DOHH2 (cell line): Measurements from ENCODE around the gene C3orf52.

ENCODE experiments used
- H3F3A ChIP-seq: fragments of 200-600 bp; sonication (generic), shearing (Covaris generic); 2 replicates; pipeline ENCODE4 v1.6.0; 2016; ENCODE audit warnings: antibody characterized with exemption, mild to moderate bottlenecking; ENCODE audit not compliant: control insufficient read depth, insufficient read depth
- H3K27ac ChIP-seq: fragments of 200-600 bp; sonication (generic); 2 replicates; pipeline ENCODE4 v1.5.1; 2014; ENCODE audit warnings: low read depth, mild to moderate bottlenecking, low read length, moderate library complexity
- H3K27me3 ChIP-seq: fragments of 200-600 bp; sonication (generic); 2 replicates; pipeline ENCODE4 v1.6.1; 2014; ENCODE audit warnings: mild to moderate bottlenecking, low read length, mixed read lengths; ENCODE audit not compliant: control insufficient read depth
- H3K36me3 ChIP-seq: fragments of 200-600 bp; sonication (generic); 2 replicates; pipeline ENCODE4 v1.6.1; 2014; ENCODE audit warnings: mild to moderate bottlenecking, low read length, moderate library complexity, mixed read lengths; ENCODE audit not compliant: control insufficient read depth
- H3K4me1 ChIP-seq: fragments of 200-600 bp; sonication (generic); 2 replicates; pipeline ENCODE4 v1.6.1; 2014; ENCODE audit warnings: mild to moderate bottlenecking, low read length, mixed read lengths; ENCODE audit not compliant: control insufficient read depth
- H3K4me2 ChIP-seq: fragments of 200-600 bp; sonication (generic); 2 replicates; pipeline ENCODE4 v1.6.0; 2014; ENCODE audit warnings: mild to moderate bottlenecking, low read length, moderate library complexity
- H3K4me3 ChIP-seq: fragments of 200-600 bp; sonication (generic); 2 replicates; pipeline ENCODE4 v1.5.1; 2014; ENCODE audit warnings: mild to moderate bottlenecking, low read length, mixed read lengths
- H3K79me2 ChIP-seq: fragments of 200-600 bp; sonication (generic); 2 replicates; pipeline ENCODE4 v1.6.1; 2014; ENCODE audit warnings: mild to moderate bottlenecking, low read length, mixed read lengths; ENCODE audit not compliant: control insufficient read depth
- H3K9me2 ChIP-seq: fragments of 200-600 bp; sonication (generic); replicated peaks from 2 replicates; pipeline ENCODE4 v1.6.1; 2014; ENCODE audit warnings: mild to moderate bottlenecking, low read length, mixed read lengths; ENCODE audit not compliant: control insufficient read depth
- H3K9me3 ChIP-seq: fragments of 200-600 bp; sonication (generic); 2 replicates; pipeline ENCODE4 v1.6.1; 2014; ENCODE audit warnings: antibody characterized with exemption, low read length, mixed read lengths; ENCODE audit not compliant: control insufficient read depth, insufficient read depth
- H4K20me1 ChIP-seq: fragments of 200-600 bp; sonication (generic); 2 replicates; pipeline ENCODE4 v1.6.0; 2014; ENCODE audit warnings: low read depth, mild to moderate bottlenecking, antibody characterized with exemption, low read length, moderate library complexity; ENCODE audit not compliant: control insufficient read depth, insufficient read depth
- CTCF ChIP-seq: fragments of 200-600 bp; sonication (generic); IDR thresholded peaks from one replicate; pipeline ENCODE4 v1.5.1; 2014; ENCODE audit warnings: antibody characterized with exemption, mild to moderate bottlenecking, low read depth, low read length; ENCODE audit not compliant: poor library complexity, severe bottlenecking
- EZH2phosphoT487 ChIP-seq: fragments of 200-600 bp; sonication (generic); IDR thresholded peaks from 2 replicates; pipeline ENCODE4 v1.6.1; 2017; ENCODE audit warnings: borderline replicate concordance, mild to moderate bottlenecking, antibody characterized with exemption, low read length, moderate library complexity, mixed read lengths

C3orf52 gene

GRCh38 chr3:112140584-112140983 lies 54.4 kb downstream of the C3orf52 start:
- Histone ChIP-seq H4K20me1 (no peaks in the 10 kb centered on the region), H3K9me2 (no peaks in the 10 kb centered on the region), H3K36me3 (no peaks in the 10 kb centered on the region), H3K27ac (no peak overlapping the region), H3F3A (peaks cover 15% of the 10 kb centered on the region), H3K79me2 (0 out of 2 replicates have a peak, but pooled peaks cover 3% of the 10 kb centered on the region), H3K27me3 (no peaks in the 10 kb centered on the region), H3K4me3 (no peak overlapping the region), H3K4me1 (peaks cover 45% of the 10 kb centered on the region), H3K9me3 (peaks cover 11% of the 10 kb centered on the region; the same call in 1 of the 2 replicates), H3K4me2 (no peak overlapping the region)
- TF ChIP-seq CTCF, result no peak
- no peak for TF ChIP-seq EZH2phosphoT487

GRCh38 chr3:112141293-112141692 lies 55.1 kb downstream of the C3orf52 start:
- Histone ChIP-seq H3F3A (peaks cover 8% of the 10 kb centered on the region), H4K20me1 (no peaks in the 10 kb centered on the region), H3K79me2 (no peaks in the 10 kb centered on the region), H3K4me1 (peaks cover 37% of the 10 kb centered on the region), H3K4me2 (no peak overlapping the region), H3K4me3 (no peak overlapping the region), H3K27me3 (no peaks in the 10 kb centered on the region), H3K27ac (no peak overlapping the region), H3K36me3 (no peaks in the 10 kb centered on the region), H3K9me2 (no peaks in the 10 kb centered on the region), H3K9me3 (peaks cover 14% of the 10 kb centered on the region; the same call in 1 of the 2 replicates)
- TF ChIP-seq CTCF, result no peak
- no peak for TF ChIP-seq EZH2phosphoT487

GRCh38 chr3:112143251-112143650 lies 57.1 kb downstream of the C3orf52 start:
- Histone ChIP-seq H3K27me3 (no peaks in the 10 kb centered on the region), H3K27ac (no peak overlapping the region), H3F3A (no peaks in the 10 kb centered on the region), H3K79me2 (no peaks in the 10 kb centered on the region), H3K9me2 (no peaks in the 10 kb centered on the region), H3K4me2 (no peak overlapping the region), H3K4me3 (no peak overlapping the region), H3K36me3 (no peaks in the 10 kb centered on the region), H3K9me3 (peaks cover 21% of the 10 kb centered on the region; the same call in 1 of the 2 replicates), H3K4me1 (peaks cover 18% of the 10 kb centered on the region), H4K20me1 (no peaks in the 10 kb centered on the region)
- TF ChIP-seq CTCF, result no peak
- no peak for TF ChIP-seq EZH2phosphoT487
